Smooth muscle cell of trachea (primary cell): ENCODE measurements around the gene LRRC72. TPM values are rescaled to one million over a fixed set of nuclear protein-coding genes. Genes with fewer than 3 reads are reported as not detected.

Experiments
- total RNA-seq: library from RNA; depleted of rRNA; stranded (reverse); fragments of >200 nt; gene quantifications from 2 replicates; pipeline ENCODE4 v1.2.1, GENCODE V29; 2014

LRRC72 gene
- total RNA-seq, result not detected in 2 replicates

DNA sequence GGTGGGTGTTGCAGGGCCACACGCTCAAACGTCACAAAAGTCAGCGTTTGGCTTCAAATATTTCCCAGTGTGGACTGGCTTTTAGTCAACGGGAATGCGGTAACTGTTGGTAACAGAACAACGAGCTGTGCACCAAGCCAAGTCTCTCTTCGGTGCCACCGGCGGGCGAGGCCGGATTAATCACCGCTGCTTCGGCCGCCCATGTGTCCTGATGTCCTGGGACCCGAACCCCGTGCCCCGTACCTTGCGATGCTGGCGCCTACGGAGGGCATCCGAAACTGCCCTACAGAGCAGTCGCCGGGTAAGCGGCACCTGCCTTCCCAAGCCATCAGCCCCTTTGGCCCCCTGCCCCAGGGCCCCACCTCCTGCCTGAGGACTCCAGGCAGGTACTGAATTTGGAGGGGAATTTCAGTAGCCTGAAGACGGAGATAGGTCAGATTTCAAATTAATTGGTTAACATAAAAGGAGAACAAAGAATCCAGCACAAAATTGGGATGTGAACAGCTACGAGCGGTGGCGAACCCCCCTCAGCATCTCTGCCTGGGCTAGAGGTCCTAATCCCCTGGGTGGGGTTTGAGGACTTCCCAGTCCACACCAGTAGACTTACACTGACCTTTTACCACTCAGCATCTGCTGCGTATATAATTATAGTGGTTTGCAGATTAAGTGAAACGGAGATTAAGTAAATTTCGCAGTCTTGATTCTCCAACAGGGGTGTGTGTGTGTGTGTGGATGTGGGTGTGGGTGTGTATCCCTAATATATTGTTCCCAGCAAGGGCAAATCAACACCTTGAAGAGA, at the start of gene LRRC72:
LRRC72 (plus strand) TSS at position 84 of the 799 bp plus-strand sequence; CDS start at position 212, 128 bp downstream.

Other genes with a start within 250 kb of the LRRC72 start
- 1.2 and 2.0 TPM in 2 replicates for gene CRPPA, start 105.3 kb upstream of the LRRC72 start, total RNA-seq
- gene SOSTDC1, start 61.1 kb upstream of the LRRC72 start, total RNA-seq, result 0.15 TPM in 1 of 2 replicates, not detected in the other
- gene ANKMY2, start 118.9 kb downstream of the LRRC72 start, total RNA-seq, result 33.4 and 50.0 TPM in 2 replicates
- gene BZW2, start 119.4 kb downstream of the LRRC72 start, total RNA-seq, result 67.5 and 136 TPM in 2 replicates
- 3.0 and 4.4 TPM in 2 replicates for gene TSPAN13, start 226.9 kb downstream of the LRRC72 start, total RNA-seq